T-helper 1 cell treated with Interleukin-12 subunit alpha and Interleukin-12 subunit beta and Interleukin-4 antibody, amounts not matched to agents 30 ng/mL and 1 ng/mL, for 36 hours (primary cell): ENCODE data around the gene RNU7-1. TPM values are rescaled to one million over a fixed set of nuclear protein-coding genes. Genes with fewer than 3 reads are reported as not detected.

Experiments used
- intact Hi-C: fragments of 100-400 bp; cut with micrococcal nuclease; formaldehyde crosslinking; loops from one replicate; pipeline ENCODE4 v1.15.1; 2024
- total RNA-seq: library from RNA; stranded (reverse); gene quantifications from 2 replicates; pipeline ENCODE4 v1.2.3, GENCODE V29; 2022

The RNU7-1 gene
- total RNA-seq, 1 donor from 2014 or later, result not detected

DNA sequence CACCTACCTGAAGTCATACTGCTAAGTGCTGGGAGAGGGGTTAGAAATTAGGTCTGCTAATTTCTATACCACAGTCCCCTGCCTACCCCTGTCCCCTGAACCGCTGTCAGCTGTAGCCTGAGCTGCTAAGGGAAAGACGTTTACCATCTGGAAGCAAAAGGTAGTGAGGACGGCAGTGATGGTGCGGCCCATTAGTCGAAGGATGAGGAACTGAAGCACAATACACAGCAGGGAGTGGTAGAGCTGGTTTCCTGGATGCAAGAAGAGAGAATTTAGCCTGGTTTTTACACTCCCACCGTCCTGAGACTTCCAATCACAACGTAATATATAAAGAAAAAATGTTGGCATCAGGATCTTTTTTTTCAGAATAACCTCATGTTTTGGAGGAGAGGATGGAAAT lies 38.9 kb downstream of the RNU7-1 start:
- intact Hi-C loops, result no loop called here

DNA sequence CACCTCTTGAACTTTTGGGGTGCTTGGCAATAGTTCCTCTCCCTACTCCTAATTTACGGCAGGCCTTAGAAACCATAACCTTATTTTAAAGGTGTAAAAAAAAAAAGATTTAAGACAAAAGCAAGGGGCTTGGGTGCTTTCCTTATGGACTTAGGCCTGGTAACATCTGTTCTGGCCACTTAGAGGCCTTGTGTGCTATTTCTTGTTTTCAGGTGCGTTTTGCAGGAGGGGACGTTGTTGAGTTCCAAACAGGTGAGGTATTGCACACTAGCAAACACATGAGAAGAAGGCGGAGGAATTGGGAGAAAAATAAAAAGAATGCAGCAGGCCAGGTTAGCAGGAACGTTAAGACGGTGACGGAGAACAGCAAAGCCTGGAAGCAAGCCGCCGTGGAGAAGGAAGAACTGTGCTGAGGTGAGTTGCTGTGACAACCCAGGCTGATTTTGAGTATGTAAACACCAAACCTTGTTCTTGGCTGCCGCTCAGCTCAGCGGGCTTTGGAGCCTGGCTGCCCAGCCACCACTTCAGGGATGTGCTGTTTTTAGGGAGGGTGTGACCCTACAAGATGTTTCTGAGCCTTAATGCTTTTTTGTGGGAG lies 44.4 kb downstream of the RNU7-1 start:
- intact Hi-C loops, result no loop called here

Other genes starting within 250 kb of the RNU7-1 start
- 0.22 and 0.49 TPM in 2 replicates for gene PIANP, start 243.0 kb upstream of the RNU7-1 start, total RNA-seq
- 29.5 and 30.6 TPM in 2 replicates for gene COPS7A, start 219.8 kb upstream of the RNU7-1 start, total RNA-seq
- 116 and 124 TPM in 2 replicates for gene MLF2, start 190.7 kb upstream of the RNU7-1 start, total RNA-seq
- gene PTMS, start 177.5 kb upstream of the RNU7-1 start, total RNA-seq, result 125 and 129 TPM in 2 replicates
- gene LAG3, start 171.3 kb upstream of the RNU7-1 start, total RNA-seq, result 52.2 TPM in 2 replicates
- gene CD4, start 154.3 kb upstream of the RNU7-1 start, total RNA-seq, result 274 and 279 TPM in 2 replicates
- gene GPR162, start 122.0 kb upstream of the RNU7-1 start, total RNA-seq, result 0.17 and 0.29 TPM in 2 replicates
- 1.9 and 2.7 TPM in 2 replicates for gene P3H3, start 115.4 kb upstream of the RNU7-1 start, total RNA-seq
- gene GNB3, start 102.9 kb upstream of the RNU7-1 start, total RNA-seq, result 0.47 and 1.5 TPM in 2 replicates
- gene CDCA3, start 92.5 kb upstream of the RNU7-1 start, total RNA-seq, result 51.7 and 64.4 TPM in 2 replicates
- 110 and 115 TPM in 2 replicates for gene USP5, start 91.7 kb upstream of the RNU7-1 start, total RNA-seq
- gene TPI1, start 76.3 kb upstream of the RNU7-1 start, total RNA-seq, result 913 and 928 TPM in 2 replicates
- 15.8 and 18.2 TPM in 2 replicates for gene SPSB2, start 70.5 kb upstream of the RNU7-1 start, total RNA-seq
- 5.7 and 6.9 TPM in 2 replicates for gene LRRC23, start 39.0 kb upstream of the RNU7-1 start, total RNA-seq
- 126 and 128 TPM in 2 replicates for gene ENO2, start 29.2 kb upstream of the RNU7-1 start, total RNA-seq
- gene ATN1, start 15.9 kb upstream of the RNU7-1 start, total RNA-seq, result 42.9 and 44.1 TPM in 2 replicates
- gene C12orf57, start 206 bp downstream of the RNU7-1 start, total RNA-seq, result 126 and 140 TPM in 2 replicates
- gene PTPN6, start 7.5 kb downstream of the RNU7-1 start, total RNA-seq, result 189 and 193 TPM in 2 replicates
- gene PHB2, start 26.8 kb downstream of the RNU7-1 start, total RNA-seq, result 208 and 209 TPM in 2 replicates
- gene EMG1, start 27.1 kb downstream of the RNU7-1 start, total RNA-seq, result 65.5 and 71.1 TPM in 2 replicates
- 37.4 and 40.3 TPM in 2 replicates for gene LPCAT3, start 74.7 kb downstream of the RNU7-1 start, total RNA-seq
- gene C1S, start 116.9 kb downstream of the RNU7-1 start, total RNA-seq, result 1.7 and 2.7 TPM in 2 replicates
- gene C1R, start 148.6 kb downstream of the RNU7-1 start, total RNA-seq, result 3.1 and 3.3 TPM in 2 replicates
- 33.3 and 33.7 TPM in 2 replicates for gene C1RL, start 165.4 kb downstream of the RNU7-1 start, total RNA-seq
- 0.27 TPM in 1 of 2 replicates, not detected in the other for gene RBP5, start 185.1 kb downstream of the RNU7-1 start, total RNA-seq
- 86.2 and 86.5 TPM in 2 replicates for gene CLSTN3, start 186.6 kb downstream of the RNU7-1 start, total RNA-seq
- gene PEX5, start 245.9 kb downstream of the RNU7-1 start, total RNA-seq, result 21.7 and 24.5 TPM in 2 replicates